ENCODE data around the gene RNASEH2A.

- TF ChIP-seq GATA3 (IDR thresholded peaks at IDR 0.05; ENCODE audit: low read depth, low read length), result no peak
- no peak for TF ChIP-seq GATA2 (IDR thresholded peaks at IDR 0.05; ENCODE audit: low read depth, low read length)
These were observed 16.3 kb upstream of the RNASEH2A start for GRCh38 chr19:12789904-12790619.
